ENCODE results near the gene PCK2.

Gene PCK2

DNA sequence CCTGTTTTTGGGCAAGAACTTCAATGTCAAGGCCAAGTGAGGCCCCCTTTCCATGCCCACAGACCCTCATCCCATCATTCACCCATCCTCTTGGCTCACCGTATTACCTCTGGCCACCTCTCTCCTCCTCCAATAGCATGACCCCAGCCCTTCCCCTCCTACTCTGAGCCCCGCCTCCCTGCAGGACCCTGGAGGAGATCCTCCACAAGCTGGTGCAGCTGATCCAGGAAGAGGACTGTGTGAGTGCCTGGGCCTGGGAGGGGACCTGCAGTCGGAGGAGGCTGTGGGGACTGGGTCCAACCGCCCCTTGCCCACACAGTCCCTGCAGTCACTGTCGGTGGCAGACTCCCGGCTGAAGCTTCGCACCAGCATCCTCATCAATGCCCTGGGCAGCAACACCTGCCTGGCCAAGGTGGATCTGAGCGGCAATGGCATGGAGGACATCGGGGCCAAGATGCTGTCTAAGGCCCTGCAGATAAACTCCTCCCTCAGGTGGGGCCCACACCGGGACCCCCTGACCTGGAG lies 35.1 kb upstream of the PCK2 start:
- no peak for TF ChIP-seq CTCF (IDR thresholded peaks at IDR 0.05; ENCODE audit: extremely low read depth, missing control alignments)
- DNase-seq (ENCODE audit: low spot score), result no peak

DNA sequence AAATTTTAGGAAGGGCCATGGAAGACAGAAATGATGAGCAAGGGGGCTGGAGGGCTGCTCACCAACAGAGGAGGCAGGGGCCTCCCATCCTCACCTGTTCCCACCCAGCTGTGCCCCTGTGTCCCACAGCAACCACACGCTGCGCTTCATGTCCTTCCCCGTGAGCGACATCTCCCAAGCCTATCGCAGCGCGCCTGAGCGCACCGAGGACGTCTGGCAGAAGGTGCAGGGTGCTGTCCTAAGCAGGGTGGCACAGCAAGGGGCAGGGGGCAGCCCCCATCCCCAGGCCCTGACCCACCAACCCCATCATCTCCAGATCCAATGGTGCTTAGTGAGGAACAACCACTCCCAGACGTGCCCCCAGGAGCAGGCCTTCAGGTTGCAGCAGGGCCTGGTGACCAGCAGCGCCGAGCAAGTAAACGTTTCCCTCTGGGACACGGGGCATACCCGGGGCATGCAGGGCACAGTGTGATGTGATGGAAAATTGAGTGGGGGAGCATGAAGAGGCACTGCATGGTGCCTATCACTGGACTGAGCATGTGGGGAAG lies 34.2 kb upstream of the PCK2 start:
- no peak for DNase-seq (ENCODE audit: low spot score)
- no peak for TF ChIP-seq CTCF (IDR thresholded peaks at IDR 0.05; ENCODE audit: extremely low read depth, missing control alignments)

DNA sequence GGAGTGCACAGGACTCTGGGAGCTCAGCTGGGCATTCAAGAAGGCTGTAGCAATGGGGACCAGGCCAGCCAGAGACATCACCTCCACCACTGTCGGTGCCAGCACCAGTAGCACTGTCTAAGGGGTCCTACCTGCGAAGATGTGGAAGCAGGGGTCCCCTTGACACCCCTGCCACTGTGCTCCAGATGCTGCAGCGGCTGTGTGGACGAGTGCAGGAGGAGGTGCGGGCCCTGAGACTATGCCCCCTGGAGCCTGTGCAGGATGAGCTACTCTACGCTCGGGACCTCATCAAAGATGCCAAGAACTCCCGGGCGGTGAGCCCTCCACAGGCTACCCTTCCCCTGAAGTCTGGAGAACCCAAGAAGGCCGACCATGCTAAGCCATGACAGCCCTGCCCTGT lies 33.7 kb upstream of the PCK2 start:
- TF ChIP-seq CTCF (IDR thresholded peaks at IDR 0.05; ENCODE audit: extremely low read depth, missing control alignments), result no peak
- no peak for DNase-seq (ENCODE audit: low spot score)

GRCh38 chr14:24060984-24061913 lies 32.9 kb upstream of the PCK2 start:
- DNase-seq (ENCODE audit: low spot score), result no peak
- TF ChIP-seq CTCF (IDR thresholded peaks at IDR 0.05; ENCODE audit: extremely low read depth, missing control alignments), result no peak

DNA sequence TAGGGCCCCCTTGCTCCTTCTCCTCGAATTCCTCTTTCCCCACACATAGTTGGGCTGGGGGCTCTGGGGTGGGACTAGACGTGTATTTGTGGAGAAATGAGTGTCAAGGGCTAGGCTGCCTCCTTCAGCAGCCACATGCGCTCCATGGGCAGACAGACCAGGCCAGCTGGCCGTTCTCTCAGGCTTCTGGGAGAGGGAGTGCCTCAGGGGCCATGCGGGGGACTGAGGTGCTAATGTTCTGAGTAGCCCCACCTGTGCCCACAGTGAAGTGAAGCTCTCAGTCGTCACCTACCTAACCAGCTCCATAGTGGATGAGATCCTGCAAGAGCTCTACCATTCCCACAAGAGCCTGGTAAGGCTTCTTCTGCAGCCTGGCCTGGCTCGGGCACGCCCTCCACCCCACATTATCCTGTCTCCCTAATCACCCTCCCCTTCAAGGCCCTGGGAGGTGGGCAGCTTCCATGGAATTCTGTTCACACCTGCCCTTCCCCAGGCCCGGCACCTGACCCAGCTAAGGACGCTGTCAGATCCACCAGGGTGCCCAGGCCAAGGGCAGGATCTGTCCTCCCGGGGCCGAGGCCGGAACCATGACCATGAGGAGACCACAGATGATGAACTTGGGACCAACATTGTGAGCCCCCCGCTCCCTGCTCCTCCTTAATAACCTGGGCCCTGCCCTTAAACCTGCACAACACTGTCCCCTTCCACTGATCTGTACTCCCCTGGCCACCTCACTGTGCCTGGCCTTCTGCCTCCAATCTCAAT lies 31.7 kb upstream of the PCK2 start:
- TF ChIP-seq CTCF (IDR thresholded peaks at IDR 0.05; ENCODE audit: extremely low read depth, missing control alignments), result no peak
- DNase-seq (ENCODE audit: low spot score), result no peak

GRCh38 chr14:24063263-24063836 lies 30.8 kb upstream of the PCK2 start:
- no peak for TF ChIP-seq CTCF (IDR thresholded peaks at IDR 0.05; ENCODE audit: extremely low read depth, missing control alignments)
- no peak for DNase-seq (ENCODE audit: low spot score)

Data from GM20000 (cell line).